MM.1S (cell line): ENCODE results near the gene TRIM63.

ENCODE experiments used
- DNase-seq: peaks from one replicate; pipeline ENCODE4 v3.0.0-alpha.2; 2015
- H2AFZ ChIP-seq: fragments of 300-600 bp; sonication (generic); 2 replicates; pipeline ENCODE4 v1.6.0; 2016; ENCODE audit warnings: antibody characterized with exemption, low read length
- H3F3A ChIP-seq: fragments of 300-600 bp; sonication (generic); 2 replicates; pipeline ENCODE4 v1.6.1; 2016; ENCODE audit warnings: mild to moderate bottlenecking, antibody characterized with exemption, low read length, moderate library complexity, mixed read lengths; ENCODE audit not compliant: insufficient read depth
- H3K27ac ChIP-seq: fragments of 300-600 bp; sonication (generic); 2 replicates; pipeline ENCODE4 v1.5.1; 2016; ENCODE audit warnings: mild to moderate bottlenecking, low read length
- H3K27me3 ChIP-seq: fragments of 300-600 bp; sonication (generic); replicated peaks from 2 replicates; pipeline ENCODE4 v1.6.0; 2016; ENCODE audit warnings: low read length; ENCODE audit not compliant: insufficient read depth
- H3K36me3 ChIP-seq: fragments of 300-600 bp; sonication (generic); replicated peaks from 2 replicates; pipeline ENCODE4 v1.6.1; 2016; ENCODE audit warnings: mild to moderate bottlenecking, low read length, mixed read lengths; ENCODE audit not compliant: insufficient read depth
- H3K4me1 ChIP-seq: fragments of 300-600 bp; sonication (generic); 2 replicates; pipeline ENCODE4 v1.6.1; 2016; ENCODE audit warnings: low read length, mixed read lengths
- H3K4me2 ChIP-seq: fragments of 300-600 bp; sonication (generic); 2 replicates; pipeline ENCODE4 v1.6.0; 2016; ENCODE audit warnings: low read depth, low read length
- H3K4me3 ChIP-seq: fragments of 300-600 bp; sonication (generic); 2 replicates; pipeline ENCODE4 v1.5.1; 2016; ENCODE audit warnings: low read length, mixed read lengths
- H3K79me2 ChIP-seq: fragments of 300-600 bp; sonication (generic); 2 replicates; pipeline ENCODE4 v1.6.1; 2016; ENCODE audit warnings: mixed run types, low read length, mixed read lengths
- H3K9ac ChIP-seq: fragments of 300-600 bp; sonication (generic); 2 replicates; pipeline ENCODE4 v1.6.1; 2016; ENCODE audit warnings: low read length, mixed read lengths
- H3K9me2 ChIP-seq: fragments of 300-600 bp; sonication (generic); replicated peaks from 2 replicates; pipeline ENCODE4 v1.6.1; 2016; ENCODE audit warnings: mild to moderate bottlenecking, low read length, mixed read lengths; ENCODE audit not compliant: insufficient read depth
- H3K9me3 ChIP-seq: fragments of 300-600 bp; sonication (generic); replicated peaks from 2 replicates; pipeline ENCODE4 v1.6.1; 2016; ENCODE audit warnings: mild to moderate bottlenecking, low read length, mixed read lengths; ENCODE audit not compliant: insufficient read depth
- H4K20me1 ChIP-seq: fragments of 300-600 bp; sonication (generic); 2 replicates; pipeline ENCODE4 v1.6.1; 2016; ENCODE audit warnings: mild to moderate bottlenecking, low read length, moderate library complexity, mixed read lengths; ENCODE audit not compliant: insufficient read depth
- CTCF ChIP-seq: fragments of 300-600 bp; sonication (generic); IDR thresholded peaks from 2 replicates; pipeline ENCODE4 v1.5.1; 2016; ENCODE audit warnings: antibody characterized with exemption, low read length, mixed read lengths
- EZH2 ChIP-seq: fragments of 300-600 bp; sonication (generic); optimal IDR thresholded peaks from 2 replicates; pipeline ENCODE3; 2017; ENCODE audit warnings: low read depth, mild to moderate bottlenecking, antibody characterized with exemption, low read length, mixed read lengths
- EZH2phosphoT487 ChIP-seq: fragments of 300-600 bp; sonication (generic); IDR thresholded peaks from 2 replicates; pipeline ENCODE4 v1.6.1; 2018; ENCODE audit warnings: antibody characterized with exemption, low read length

The TRIM63 gene

GRCh38 chr1:26057189-26057588, 10.2 kb downstream of the TRIM63 start:
- no peaks in the 10 kb centered on the region for H3K9me2 ChIP-seq
- H3K27ac ChIP-seq: no peak overlapping the region
- peaks cover 7% of the 10 kb centered on the region; the same call in 1 of the 2 replicates for H3K27me3 ChIP-seq
- no peak for DNase-seq
- H3K79me2 ChIP-seq: no peaks in the 10 kb centered on the region
- H3K9me3 ChIP-seq: no peaks in the 10 kb centered on the region
- H3K4me2 ChIP-seq: no peak overlapping the region
- no peaks in the 10 kb centered on the region for H3F3A ChIP-seq
- TF ChIP-seq EZH2phosphoT487: no peak
- TF ChIP-seq EZH2: no peak
- TF ChIP-seq CTCF: no peak
- no peak overlapping the region for H3K9ac ChIP-seq
- no peak overlapping the region for H3K4me3 ChIP-seq
- 0 out of 2 replicates have a peak, but pooled peaks cover 3% of the 10 kb centered on the region for H3K4me1 ChIP-seq
- H4K20me1 ChIP-seq: no peaks in the 10 kb centered on the region
- H2AFZ ChIP-seq: no peak overlapping the region
- no peaks in the 10 kb centered on the region for H3K36me3 ChIP-seq

GRCh38 chr1:26055041-26055440, 12.4 kb downstream of the TRIM63 start:
- Histone ChIP-seq H3K4me1 (no peaks in the 10 kb centered on the region), H3K79me2 (no peaks in the 10 kb centered on the region), H3K27ac (no peak overlapping the region), H3K9me2 (no peaks in the 10 kb centered on the region), H3K4me2 (no peak overlapping the region), H3K9me3 (no peaks in the 10 kb centered on the region), H2AFZ (no peak overlapping the region), H4K20me1 (no peaks in the 10 kb centered on the region), H3K9ac (no peak overlapping the region), H3K27me3 (peaks cover 13% of the 10 kb centered on the region; the same call in 1 of the 2 replicates), H3K4me3 (no peak overlapping the region), H3K36me3 (no peaks in the 10 kb centered on the region), H3F3A (no peaks in the 10 kb centered on the region)
- no peak for DNase-seq
- no peak for TF ChIP-seq EZH2
- no peak for TF ChIP-seq CTCF
- TF ChIP-seq EZH2phosphoT487: no peak

- H3F3A ChIP-seq: no peaks in the 10 kb centered on the region
- H3K9ac ChIP-seq: no peak overlapping the region
- DNase-seq: no peak
- no peak overlapping the region for H3K4me3 ChIP-seq
- no peaks in the 10 kb centered on the region for H3K9me3 ChIP-seq
- no peaks in the 10 kb centered on the region for H3K36me3 ChIP-seq
- no peak overlapping the region for H3K27ac ChIP-seq
- no peak overlapping the region for H3K4me2 ChIP-seq
- H3K27me3 ChIP-seq: peaks cover 19% of the 10 kb centered on the region; the same call in 1 of the 2 replicates
- no peak overlapping the region for H2AFZ ChIP-seq
- TF ChIP-seq EZH2phosphoT487 (no peak), EZH2 (no peak), CTCF (no peak)
- H3K4me1 ChIP-seq: no peaks in the 10 kb centered on the region
- H3K9me2 ChIP-seq: no peaks in the 10 kb centered on the region
- no peaks in the 10 kb centered on the region for H4K20me1 ChIP-seq
- H3K79me2 ChIP-seq: no peaks in the 10 kb centered on the region
Measured at GRCh38 chr1:26053718-26054560, 13.5 kb downstream of the TRIM63 start.
